Measurements from ENCODE around the gene MSRB1.
"Not testable (repeated sequence)": the region's sequence is repeated elsewhere in the genome, so short reads cannot be mapped to it uniquely, and the experiment has no call there.

The MSRB1 gene

GRCh38 chr16:1914988-1915387 is 28.0 kb downstream of the MSRB1 start:
- no peak for DNase-seq

DNA sequence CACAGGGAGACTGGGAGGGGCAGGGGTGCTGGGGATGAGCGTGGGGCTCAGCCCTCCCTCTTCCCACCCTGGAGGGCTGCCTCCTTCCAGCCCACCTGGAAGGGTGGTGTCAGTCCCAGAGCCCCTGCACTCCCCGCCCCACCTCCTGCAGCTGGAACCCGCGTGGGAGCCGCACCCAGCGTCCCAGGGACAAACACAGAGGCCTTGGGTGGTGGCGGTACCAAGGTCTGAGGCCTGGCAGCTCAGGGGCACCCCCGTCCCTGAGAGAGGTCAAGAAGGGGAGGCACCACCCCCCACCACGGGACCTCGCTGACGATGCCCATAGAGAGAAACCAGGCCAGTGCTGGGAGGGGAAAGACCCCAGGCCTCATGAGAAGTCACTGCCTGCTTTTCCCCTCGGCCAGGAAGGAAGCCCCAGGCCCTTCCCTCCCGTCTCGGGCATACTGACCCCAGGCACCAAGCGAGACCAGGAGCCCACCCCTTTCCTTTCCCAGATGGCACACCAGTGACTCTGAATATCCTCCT is 28.9 kb downstream of the MSRB1 start:
- DNase-seq, result no peak

DNA sequence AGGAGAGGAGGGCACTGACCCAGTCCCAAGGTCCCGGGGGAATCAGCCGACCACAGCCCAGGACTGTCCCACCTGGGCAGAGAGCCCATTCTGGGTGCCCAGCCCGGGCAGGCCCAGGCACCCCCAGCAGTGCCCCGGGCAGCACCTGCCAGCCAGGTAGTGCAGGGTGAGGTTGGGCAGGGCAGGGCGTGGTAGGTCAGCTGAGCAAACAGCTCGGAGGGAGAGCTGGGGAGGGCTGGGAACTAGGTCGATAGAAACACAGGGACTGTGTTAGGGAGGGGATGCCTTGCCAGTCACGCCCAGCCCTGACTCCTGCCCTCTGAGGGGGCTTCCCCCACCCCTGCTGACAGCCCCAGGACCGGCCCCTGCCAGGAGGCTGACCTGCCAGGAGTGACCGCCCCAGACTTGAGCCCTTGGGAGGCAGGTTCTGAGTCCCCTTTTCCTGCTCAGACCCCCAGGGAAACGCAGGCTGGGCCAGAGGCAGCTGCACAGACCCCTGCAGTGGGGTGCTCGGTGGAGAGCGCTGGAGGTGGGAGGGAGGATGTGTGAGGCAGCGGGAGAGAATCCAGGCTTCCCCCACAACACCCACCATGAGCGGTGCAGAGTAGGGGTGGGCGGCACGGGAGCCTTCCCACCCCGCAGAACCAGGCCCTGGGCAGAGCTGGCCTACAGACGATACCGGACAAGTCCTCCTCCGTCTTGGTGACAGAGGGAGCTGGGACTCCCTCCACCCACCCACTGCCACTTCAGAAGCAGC is 29.5 kb downstream of the MSRB1 start:
- DNase-seq, result peak; percentile 47

GRCh38 chr16:1912215-1912543 is 30.8 kb downstream of the MSRB1 start:
- no peak for DNase-seq

DNA sequence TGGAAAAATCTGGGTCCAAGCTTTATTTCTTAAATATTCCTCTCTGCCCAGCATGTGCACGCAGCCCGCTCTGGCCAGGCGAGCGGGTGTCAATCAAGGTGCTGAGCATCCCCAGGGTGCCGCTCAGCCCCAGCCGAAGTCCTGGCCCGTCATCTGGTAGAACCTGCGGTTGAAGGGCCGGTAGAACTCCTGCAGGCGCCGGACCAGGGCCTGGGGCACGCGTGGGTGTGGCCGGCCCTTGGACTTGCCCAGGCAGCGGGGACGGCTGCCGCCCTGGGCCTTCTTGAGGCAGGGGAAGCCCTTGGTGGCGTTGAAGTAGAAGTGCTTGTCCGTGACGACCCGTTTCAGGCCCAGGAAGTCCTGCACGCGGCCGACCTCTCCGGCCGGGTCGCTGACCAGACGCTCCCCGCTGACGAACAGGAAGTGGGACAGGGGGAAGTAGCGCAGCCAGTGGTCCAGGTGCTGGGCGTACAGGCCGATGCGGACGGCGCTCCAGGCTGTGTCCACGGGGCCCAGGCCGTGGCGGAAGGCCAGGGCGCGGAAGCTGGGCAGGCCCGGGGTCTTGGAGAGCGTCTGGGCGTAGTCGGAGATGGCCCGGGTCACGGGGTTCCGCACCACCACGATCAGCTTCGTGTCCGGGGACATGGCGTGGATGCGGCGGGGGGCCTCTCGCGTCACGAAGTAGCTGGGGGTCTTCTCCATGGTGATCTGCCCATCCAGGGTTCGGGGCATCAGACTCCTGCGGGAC is 31.4 kb downstream of the MSRB1 start:
- DNase-seq, result no peak

- peak; percentile 19 for DNase-seq
Observed at GRCh38 chr16:1909561-1910231, 33.3 kb downstream of the MSRB1 start.

DNA sequence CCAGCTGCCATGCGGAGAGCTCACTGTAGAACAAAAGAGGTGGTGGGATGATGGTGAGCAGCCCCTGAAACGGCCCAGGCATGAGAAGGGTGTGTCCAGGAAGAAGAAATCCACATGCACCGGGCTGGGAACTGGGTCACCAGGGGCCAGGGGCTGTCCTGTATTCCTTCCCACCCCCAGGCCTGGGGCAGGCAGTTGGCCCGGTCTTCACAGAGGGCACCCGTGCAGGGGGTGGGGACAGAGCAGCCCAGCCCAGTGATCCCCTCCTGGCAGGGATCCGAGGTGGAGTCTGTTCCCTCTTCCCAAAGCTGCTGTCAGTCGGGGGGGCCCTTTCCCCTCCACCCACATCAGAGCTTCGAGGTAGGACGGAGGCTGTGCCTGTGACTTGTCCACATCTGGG is 34.0 kb downstream of the MSRB1 start:
- no peak for DNase-seq

GRCh38 chr16:1908184-1908583 is 34.8 kb downstream of the MSRB1 start:
- no peak for DNase-seq

DNA sequence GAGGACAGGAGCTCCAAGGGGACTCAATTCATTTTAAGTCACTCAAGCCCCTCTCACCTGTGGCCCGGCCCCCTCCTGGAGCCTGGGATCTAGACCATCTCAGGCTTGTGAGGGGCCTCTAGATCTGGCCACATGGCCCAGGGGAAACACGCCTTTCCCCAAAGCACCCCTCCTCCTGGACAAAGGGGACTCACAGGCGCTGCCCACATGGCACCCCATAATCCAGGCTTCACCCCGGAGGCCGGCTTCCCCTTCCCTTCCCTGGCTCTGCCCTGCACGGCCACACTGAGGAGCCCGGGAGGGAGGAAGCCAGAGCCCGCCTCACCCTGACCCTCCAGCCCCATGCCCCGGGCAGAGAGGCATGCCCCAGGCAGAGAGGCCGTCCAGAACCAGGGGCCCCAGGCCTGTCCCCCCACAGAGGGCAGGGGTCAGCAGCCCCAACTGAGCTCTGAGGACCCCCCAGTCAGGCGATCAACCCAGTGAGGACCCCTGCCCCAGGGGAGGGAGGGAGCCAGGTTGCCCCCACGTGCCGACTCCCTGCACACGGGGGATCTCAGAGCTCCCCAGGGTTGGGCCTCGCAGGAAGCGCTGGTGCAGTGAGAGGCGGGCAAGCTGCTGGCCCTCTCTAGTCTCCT is 35.7 kb downstream of the MSRB1 start:
- DNase-seq, result no peak

- DNase-seq, result no peak
Observed at GRCh38 chr16:1906846-1907165, 36.2 kb downstream of the MSRB1 start.

DNA sequence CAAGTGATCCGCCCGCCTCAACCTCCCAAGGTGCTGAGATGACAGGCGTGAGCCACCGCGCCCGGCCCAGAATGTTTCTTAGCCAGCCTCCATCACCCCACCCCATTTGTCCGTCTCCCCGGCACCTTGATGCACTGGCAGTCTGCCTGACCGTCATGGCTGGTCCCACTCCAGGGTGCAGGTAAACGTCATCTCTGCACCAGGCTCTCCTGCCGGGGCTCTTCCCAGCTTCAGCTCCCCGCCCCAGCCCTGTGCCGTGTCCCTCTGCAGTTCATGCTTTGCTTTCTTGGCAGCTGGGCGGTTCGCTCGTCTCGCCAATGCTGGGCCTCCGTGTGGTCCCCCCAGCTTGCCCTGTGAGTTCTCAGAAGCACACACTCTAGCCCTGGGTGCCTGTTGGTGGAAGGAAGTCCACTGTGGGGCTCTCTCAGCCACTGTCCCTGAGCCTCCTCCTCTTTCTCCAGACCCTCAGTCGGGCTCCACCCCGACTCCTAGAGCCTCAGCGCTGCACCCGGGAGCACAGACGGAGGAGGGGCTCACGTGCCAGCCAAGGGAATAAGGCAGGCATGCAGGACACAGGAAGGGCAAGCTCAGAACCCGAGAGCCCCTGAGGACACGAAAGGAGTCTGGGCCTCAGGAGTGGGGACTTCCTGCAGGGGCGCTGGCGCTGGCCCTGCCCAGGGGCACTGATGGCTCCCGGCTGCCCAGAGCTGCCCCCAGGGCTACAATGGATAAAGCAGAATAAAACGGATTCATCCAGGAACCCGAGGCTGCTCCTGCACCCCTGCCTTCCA is 36.7 kb downstream of the MSRB1 start:
- no peak for DNase-seq

GRCh38 chr16:1903845-1904840 is 38.9 kb downstream of the MSRB1 start:
- DNase-seq, result no peak

- DNase-seq, result no peak
Observed at GRCh38 chr16:1903220-1903574, 39.8 kb downstream of the MSRB1 start.

DNA sequence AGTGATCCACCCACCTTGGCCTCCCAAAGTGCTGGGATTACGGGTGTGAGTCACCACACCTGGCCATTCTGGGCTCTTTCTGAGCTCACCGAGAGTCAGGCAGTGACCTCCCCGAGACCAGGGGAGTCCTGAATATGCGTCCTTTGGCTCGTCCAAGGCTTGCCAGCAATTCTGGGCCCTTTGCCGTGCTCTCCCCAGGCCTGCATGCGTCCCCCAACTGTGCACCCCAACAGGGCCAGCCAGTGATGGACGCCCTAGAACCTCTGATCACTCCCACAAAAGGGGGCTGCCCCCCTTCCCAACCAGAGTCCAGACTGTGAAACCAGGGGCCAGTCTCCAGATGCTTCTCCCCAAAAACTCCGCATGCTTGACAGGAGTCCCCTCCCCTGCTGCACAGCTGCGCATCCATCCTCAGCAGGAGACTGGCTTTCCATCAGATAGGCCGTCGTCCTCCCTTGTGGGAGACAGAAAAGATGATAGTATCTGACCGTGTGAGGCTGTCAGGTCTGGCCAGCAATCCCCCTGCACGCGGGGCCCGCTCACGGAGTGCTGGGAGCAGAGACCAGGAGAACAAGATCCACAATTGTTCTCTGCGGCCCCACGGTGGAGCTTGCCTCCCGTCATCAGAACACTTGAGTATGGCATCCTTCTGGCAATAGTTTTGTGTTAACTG is 40.3 kb downstream of the MSRB1 start:
- DNase-seq, result no peak

- peak; percentile 92 for DNase-seq
Observed at GRCh38 chr16:1900452-1900774, 42.6 kb downstream of the MSRB1 start.

GRCh38 chr16:1899641-1900451 is 43.2 kb downstream of the MSRB1 start:
- peak; percentile 92 for DNase-seq

GRCh38 chr16:1897692-1898091 is 45.3 kb downstream of the MSRB1 start:
- DNase-seq, result not testable (repeated sequence)

GRCh38 chr16:1895949-1896675 is 46.9 kb downstream of the MSRB1 start:
- no peak for DNase-seq

DNA sequence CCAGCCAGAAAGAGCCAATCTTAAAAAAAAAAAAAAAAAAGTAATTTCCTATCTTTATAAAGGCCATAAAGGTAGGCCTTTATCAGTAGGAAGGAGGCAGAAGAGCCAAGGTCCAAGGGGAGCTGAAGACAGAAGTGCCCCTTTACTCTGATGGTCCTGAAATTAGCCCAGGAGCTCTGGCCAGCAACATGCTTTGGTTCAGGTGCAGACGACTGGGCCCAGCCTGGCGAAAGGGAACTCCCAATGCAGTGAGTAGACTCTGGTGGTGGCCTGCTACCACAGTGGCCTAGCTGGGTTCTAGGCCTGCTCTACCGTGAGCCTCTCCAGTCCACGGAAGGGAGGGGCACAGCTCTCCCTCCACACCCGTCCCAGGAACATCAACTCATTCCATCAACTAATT is 47.9 kb downstream of the MSRB1 start:
- no peak for DNase-seq

DNA sequence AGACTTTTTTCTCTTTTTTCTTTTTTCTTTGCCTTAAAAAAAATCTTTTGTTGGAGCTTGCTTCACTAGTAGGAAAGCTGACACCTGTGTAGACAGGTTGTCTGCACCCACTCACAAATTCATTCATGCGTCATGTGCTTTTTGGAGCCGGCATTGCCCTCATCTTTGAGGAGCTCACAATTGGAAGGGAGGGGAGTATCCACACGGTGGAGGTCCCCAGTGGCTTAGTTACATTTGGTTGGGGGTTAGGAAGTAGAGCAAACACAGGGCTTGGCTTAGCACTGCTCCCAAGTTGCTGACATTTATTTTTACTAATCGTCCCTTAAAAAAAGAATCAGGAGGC is 52.3 kb downstream of the MSRB1 start:
- DNase-seq, result no peak
